B cell (primary cell): ENCODE measurements around the gene KIAA0753. TPM values are rescaled to one million over a fixed set of nuclear protein-coding genes. Genes with fewer than 3 reads are reported as not detected.

Experiments used
- ATAC-seq: fragments of 200-7000 bp; cut with Tn5 transposase; one replicate; pipeline ENCODE4 v1.10.0; 2021; ENCODE audit warnings: low read depth, mild to moderate bottlenecking, moderate number of reproducible peaks, moderate library complexity
- CTCF ChIA-PET: fragments of 350-600 bp; sonication (Branson Sonifier 250); formaldehyde crosslinking; loops from one replicate; lab custom pipeline; 2021; ENCODE audit warnings: antibody characterized with exemption, inconsistent platforms; lab: Charles Lee
- POLR2A ChIA-PET: fragments of 350-600 bp; sonication (Branson Sonifier 250); formaldehyde crosslinking; loops from one replicate; lab custom pipeline; 2021; ENCODE audit warnings: antibody characterized with exemption; lab: Charles Lee
- DNase-seq: peaks from one replicate; pipeline ENCODE4 v3.0.0; 2013
- H2AFZ ChIP-seq: 2 replicates; pipeline ENCODE4 v1.6.1; 2012; ENCODE audit warnings: mild to moderate bottlenecking, low read depth, low read length; ENCODE audit not compliant: insufficient read depth, poor library complexity, severe bottlenecking
- H3K27ac ChIP-seq, 2 donors: 1 replicate in 1 of 2; 2 replicates in 1 of 2; pipeline ENCODE4 v1.5.1; 2012 to 2013; ENCODE audit warnings: low read length in 2 of 2, mild to moderate bottlenecking in 2 of 2, moderate library complexity in 1 of 2
- H3K27me3 ChIP-seq, 4 experiments: fragments of 200-600 bp in 1 of 4; sonication (generic) in 1 of 4; replicated peaks in 1 of 4; 1 replicate in 2 of 4; 2 replicates in 2 of 4; pipeline versions ENCODE4 v1.6.1 to v1.7.0; 2013 to 2016; ENCODE audit warnings: low read length in 3 of 4, mild to moderate bottlenecking in 2 of 4, mixed read lengths in 1 of 4, moderate library complexity in 1 of 4; ENCODE audit not compliant: insufficient read depth in 4 of 4, control insufficient read depth in 3 of 4; ENCODE audit errors: control extremely low read depth in 1 of 4
- H3K36me3 ChIP-seq, 2 experiments: replicated peaks in 1 of 2; 1 replicate in 1 of 2; 2 replicates in 1 of 2; pipeline versions ENCODE4 v1.6.1 to v1.7.1; 2013; ENCODE audit warnings: low read length in 1 of 2; ENCODE audit not compliant: insufficient read depth in 2 of 2, control insufficient read depth in 1 of 2; ENCODE audit errors: control extremely low read depth in 1 of 2, extremely low read depth in 1 of 2
- H3K4me1 ChIP-seq, 2 donors: fragments of 200-600 bp in 1 of 2; sonication (generic) in 1 of 2; 1 replicate in 1 of 2; 2 replicates in 1 of 2; pipeline versions ENCODE4 v1.5.1 to v1.6.1; 2013 to 2017; ENCODE audit warnings: low read length in 2 of 2; ENCODE audit not compliant: control insufficient read depth in 2 of 2, insufficient read depth in 2 of 2
- H3K4me2 ChIP-seq: replicated peaks from 2 replicates; pipeline ENCODE3; 2012; ENCODE audit warnings: mild to moderate bottlenecking, low read depth, low read length; ENCODE audit not compliant: poor library complexity, severe bottlenecking
- H3K4me3 ChIP-seq, 5 experiments: fragments of 200-600 bp in 1 of 5; sonication (generic) in 1 of 5; 1 replicate in 3 of 5; 2 replicates in 2 of 5; pipeline versions ENCODE4 v1.5.1 to v1.7.0; 2011 to 2016; ENCODE audit warnings: low read length in 4 of 5, mild to moderate bottlenecking in 4 of 5, low read depth in 2 of 5, control low read depth in 1 of 5, moderate library complexity in 1 of 5; ENCODE audit not compliant: insufficient read depth in 1 of 5; ENCODE audit errors: control extremely low read depth in 1 of 5, extremely low read depth in 1 of 5
- H3K79me2 ChIP-seq: fragments of 200-600 bp; sonication (generic); one replicate; pipeline ENCODE4 v1.6.0; 2016; ENCODE audit warnings: low read length; ENCODE audit not compliant: control insufficient read depth, insufficient read depth
- H3K9ac ChIP-seq: fragments of 200-600 bp; sonication (generic); 2 replicates; pipeline ENCODE4 v1.6.1; 2017; ENCODE audit warnings: mild to moderate bottlenecking, low read length, moderate library complexity
- H3K9me3 ChIP-seq, 3 donors: one replicate each; pipeline versions ENCODE4 v1.6.1 to v1.7.1; 2013; ENCODE audit warnings: low read length in 2 of 3; ENCODE audit not compliant: control insufficient read depth in 2 of 3, insufficient read depth in 1 of 3; ENCODE audit errors: control extremely low read depth in 1 of 3
- H4K20me1 ChIP-seq: 2 replicates; pipeline ENCODE4 v1.6.0; 2012; ENCODE audit warnings: mild to moderate bottlenecking, low read length; ENCODE audit not compliant: insufficient read depth, control insufficient read depth, poor library complexity, severe bottlenecking
- H3K27ac Mint-ChIP-seq: one replicate; pipeline ENCODE4 v1.8.0; 2021; ENCODE audit warnings: mixed read lengths
- H3K27me3 Mint-ChIP-seq: one replicate; pipeline ENCODE4 v1.8.0; 2021; ENCODE audit warnings: mixed read lengths
- H3K4me1 Mint-ChIP-seq: one replicate; pipeline ENCODE4 v1.8.0; 2021; ENCODE audit warnings: mixed read lengths
- H3K4me3 Mint-ChIP-seq: one replicate; pipeline ENCODE4 v1.8.0; 2021; ENCODE audit warnings: mixed read lengths
- H3K9me3 Mint-ChIP-seq: one replicate; pipeline ENCODE4 v1.8.0; 2022; ENCODE audit warnings: mixed read lengths; ENCODE audit not compliant: insufficient read depth
- EZH2 ChIP-seq: IDR thresholded peaks from 2 replicates; pipeline ENCODE4 v1.6.1; 2012; ENCODE audit warnings: borderline replicate concordance, low read depth, mild to moderate bottlenecking, moderate library complexity, low read length; ENCODE audit not compliant: insufficient read depth, poor library complexity, severe bottlenecking
- WGBS: methylation state at CpG from one replicate; pipeline ENCODE4 v1.1.5; 2013; ENCODE audit warnings: missing lambda C conversion rate; ENCODE audit not compliant: insufficient coverage; 5-methylcytosine and 5-hydroxymethylcytosine counted together
- intact Hi-C: fragments of 100-400 bp; cut with micrococcal nuclease; formaldehyde crosslinking; loops from one replicate; pipeline ENCODE4 v1.10.0; 2022
- polyA plus RNA-seq: library from polyadenylated mRNA; depleted of rRNA; stranded (reverse); fragments of >200 nt; gene quantifications from 2 replicates; pipeline ENCODE4 v1.2.3, GENCODE V29; 2012
- total RNA-seq, 2 donors: library from RNA; stranded (reverse); fragments of 120-200 nt in 1 of 2; gene quantifications; 1 replicate in 1 of 2; 2 replicates in 1 of 2; pipeline versions ENCODE4 v1.2.3 to v1.2.4, GENCODE V29; 2013 to 2022
- TF ChIP-seq, protein P1 (sequence below): fragments of 200-600 bp; IDR thresholded peaks from one replicate; pipeline ENCODE4 v1.8.0; 2022; ENCODE audit warnings: antibody characterized with exemption, mild to moderate bottlenecking

KIAA0753 gene
- total and polyA plus RNA-seq, 2 donors (not counting 1 experiment from before 2014, with no cell fraction given): 6.3 to 29.1 TPM

GRCh38 chr17:6547336-6547735 is 93.2 kb downstream of the KIAA0753 start:
- Mint-ChIP-seq H3K4me3 (no peak overlapping the region), H3K4me1 (peaks cover 3% of the 10 kb centered on the region), H3K9me3 (no peaks in the 10 kb centered on the region), H3K27ac (no peak overlapping the region), H3K27me3 (peaks cover 7% of the 10 kb centered on the region)
- DNase-seq (no peak), ATAC-seq (no peak)
- Histone ChIP-seq H3K9me3 (no peaks in the 10 kb centered on the region), H3K4me3 (no peak overlapping the region), H3K27ac (no peak overlapping the region), H4K20me1 (no peaks in the 10 kb centered on the region), H3K4me1 (no peaks in the 10 kb centered on the region), H3K79me2 (no peaks in the 10 kb centered on the region), H3K36me3 (no peaks in the 10 kb centered on the region), H3K4me2 (no peak overlapping the region), H3K9ac (no peak overlapping the region), H3K27me3 (no peaks in the 10 kb centered on the region), H2AFZ (no peak overlapping the region)
- 85% methylated on average over 6 of the region's 6 CpGs for WGBS
- TF ChIP-seq EZH2: no peak
- TF ChIP-seq, protein P1, sequence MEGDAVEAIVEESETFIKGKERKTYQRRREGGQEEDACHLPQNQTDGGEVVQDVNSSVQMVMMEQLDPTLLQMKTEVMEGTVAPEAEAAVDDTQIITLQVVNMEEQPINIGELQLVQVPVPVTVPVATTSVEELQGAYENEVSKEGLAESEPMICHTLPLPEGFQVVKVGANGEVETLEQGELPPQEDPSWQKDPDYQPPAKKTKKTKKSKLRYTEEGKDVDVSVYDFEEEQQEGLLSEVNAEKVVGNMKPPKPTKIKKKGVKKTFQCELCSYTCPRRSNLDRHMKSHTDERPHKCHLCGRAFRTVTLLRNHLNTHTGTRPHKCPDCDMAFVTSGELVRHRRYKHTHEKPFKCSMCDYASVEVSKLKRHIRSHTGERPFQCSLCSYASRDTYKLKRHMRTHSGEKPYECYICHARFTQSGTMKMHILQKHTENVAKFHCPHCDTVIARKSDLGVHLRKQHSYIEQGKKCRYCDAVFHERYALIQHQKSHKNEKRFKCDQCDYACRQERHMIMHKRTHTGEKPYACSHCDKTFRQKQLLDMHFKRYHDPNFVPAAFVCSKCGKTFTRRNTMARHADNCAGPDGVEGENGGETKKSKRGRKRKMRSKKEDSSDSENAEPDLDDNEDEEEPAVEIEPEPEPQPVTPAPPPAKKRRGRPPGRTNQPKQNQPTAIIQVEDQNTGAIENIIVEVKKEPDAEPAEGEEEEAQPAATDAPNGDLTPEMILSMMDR: no peak
- ChIA-PET POLR2A (no interaction called here), CTCF (no interaction called here)
- intact Hi-C loops: no loop called here

DNA sequence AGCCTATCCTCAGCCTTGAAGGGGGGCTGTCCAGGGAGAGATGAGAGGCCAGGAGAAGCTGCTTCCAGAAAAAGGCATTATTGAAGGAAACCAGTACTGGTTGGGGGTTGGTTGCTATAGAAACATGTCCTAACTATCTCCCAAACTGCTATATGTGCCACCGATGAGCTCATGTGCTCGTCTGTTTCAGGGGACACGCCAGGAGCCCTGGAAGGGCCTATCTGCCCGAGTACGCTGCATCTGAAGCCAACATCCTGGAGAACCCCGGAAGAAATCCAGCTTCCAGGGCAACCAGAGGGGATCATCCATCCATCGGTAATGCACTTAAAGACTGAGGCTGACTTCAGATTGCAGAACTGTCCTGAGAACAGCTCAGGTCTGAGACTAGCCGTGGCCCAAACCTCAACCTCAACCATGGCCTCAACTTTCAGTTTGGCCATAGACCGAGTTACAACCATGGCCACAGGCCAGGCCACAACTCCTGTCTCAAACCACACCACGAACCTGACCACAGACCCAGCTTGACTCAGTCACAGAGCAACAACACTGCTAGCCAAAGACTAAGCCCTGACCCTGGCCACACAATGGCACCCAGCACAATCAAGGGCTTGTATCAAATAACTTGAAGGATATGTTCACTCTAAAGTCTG is 94.3 kb downstream of the KIAA0753 start:
- ChIA-PET CTCF (no interaction called here), POLR2A (no interaction called here)
- WGBS: 74% methylated on average over 10 of the region's 10 CpGs
- H3K4me1 ChIP-seq: no peaks in the 10 kb centered on the region
- no peak for TF ChIP-seq EZH2
- TF ChIP-seq, protein P1: no peak
- H3K9me3 Mint-ChIP-seq: no peaks in the 10 kb centered on the region
- H3K9me3 ChIP-seq: no peaks in the 10 kb centered on the region
- no peaks in the 10 kb centered on the region for H3K27me3 ChIP-seq
- no peaks in the 10 kb centered on the region for H3K36me3 ChIP-seq
- H3K4me3 Mint-ChIP-seq: no peak overlapping the region
- H3K4me3 ChIP-seq: no peak overlapping the region
- peaks cover 12% of the 10 kb centered on the region for H3K27me3 Mint-ChIP-seq
- DNase-seq (no peak), ATAC-seq (no peak)
- no peak overlapping the region for H3K27ac ChIP-seq
- no peaks in the 10 kb centered on the region for H4K20me1 ChIP-seq
- H3K4me1 Mint-ChIP-seq: peaks cover 3% of the 10 kb centered on the region
- no peak overlapping the region for H3K27ac Mint-ChIP-seq
- H3K79me2 ChIP-seq: no peaks in the 10 kb centered on the region
- H3K4me2 ChIP-seq: no peak overlapping the region
- no peak overlapping the region for H2AFZ ChIP-seq
- no peak overlapping the region for H3K9ac ChIP-seq
- intact Hi-C loops: no loop called here
